HG03103 (cell line): Measurements from ENCODE around the gene TPSG1.
"Not testable (repeated sequence)": the region's sequence is repeated elsewhere in the genome, so short reads cannot be mapped to it uniquely, and the experiment has no call there.

Experiments
- ATAC-seq: cut with Tn5 transposase; IDR thresholded peaks from one replicate; pipeline ENCODE4 v1.9.1; 2021; ENCODE audit warnings: low read depth; ENCODE audit not compliant: unreplicated experiment

The TPSG1 gene

GRCh38 chr16:1232049-1232748 lies 7.1 kb upstream of the TPSG1 start:
- ATAC-seq, result not testable (repeated sequence)

GRCh38 chr16:1231301-1231700 lies 6.2 kb upstream of the TPSG1 start:
- ATAC-seq, result not testable (repeated sequence)

DNA sequence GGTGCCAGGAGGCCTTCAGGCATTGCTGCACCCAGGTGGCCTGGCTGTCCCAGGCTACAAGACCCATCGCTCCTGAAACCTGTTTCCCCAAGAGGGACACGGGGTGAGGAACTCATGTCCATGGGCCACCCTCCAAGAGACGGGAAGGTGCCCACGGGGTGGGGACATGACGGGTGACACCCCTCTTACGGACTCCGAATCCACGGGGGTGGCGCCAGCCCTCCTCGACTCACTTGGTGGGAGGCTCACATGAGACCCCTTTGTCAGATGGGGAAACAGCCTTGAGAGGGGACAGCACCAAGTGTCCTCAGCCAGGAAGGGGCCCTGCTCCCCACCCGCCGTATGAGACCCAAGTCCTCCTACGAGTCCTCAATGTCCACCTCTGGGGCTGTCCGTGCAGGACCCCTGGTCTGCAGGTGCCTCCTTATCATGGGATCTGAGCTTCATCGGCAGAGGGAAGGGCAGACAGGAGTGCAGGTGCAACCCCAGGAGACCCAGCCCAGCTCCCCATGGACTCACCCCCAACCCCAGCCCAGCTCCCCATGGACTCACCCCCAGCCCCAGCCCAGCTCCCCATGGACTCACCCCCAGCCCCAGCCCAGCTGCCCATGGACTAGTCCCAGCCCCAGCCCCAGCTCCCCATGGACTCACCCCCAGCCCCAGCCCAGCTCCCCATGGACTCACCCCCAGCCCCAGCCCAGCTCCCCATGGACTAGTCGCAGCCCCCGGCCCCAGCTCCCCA lies 5.6 kb upstream of the TPSG1 start:
- not testable (repeated sequence) for ATAC-seq

DNA sequence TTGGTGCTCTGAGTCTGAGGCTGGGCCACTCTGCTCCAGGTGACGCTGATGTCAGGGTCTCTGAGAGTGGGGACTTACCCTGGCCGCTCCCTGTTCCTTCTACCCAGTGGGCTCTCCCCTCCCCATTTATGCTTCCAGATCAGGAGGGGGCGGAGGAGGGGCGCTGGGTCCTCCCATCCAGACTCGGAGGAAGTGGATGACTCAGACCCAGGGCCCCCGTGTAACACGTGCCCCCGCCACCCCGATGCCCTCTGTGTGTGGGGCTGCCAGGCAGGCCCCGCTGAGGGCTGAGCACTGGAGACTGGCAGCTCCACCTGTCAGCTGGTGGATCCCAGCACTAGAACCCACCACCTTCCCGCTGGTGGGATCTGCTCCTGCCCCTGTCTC lies 5.0 kb upstream of the TPSG1 start, which contains the start of gene TPSB2:
TSS of gene TPSB2 (minus strand) at position 101 of the 387 bp plus-strand sequence. CDS start 233 bp downstream, outside the sequence.
- not testable (repeated sequence) for ATAC-seq

DNA sequence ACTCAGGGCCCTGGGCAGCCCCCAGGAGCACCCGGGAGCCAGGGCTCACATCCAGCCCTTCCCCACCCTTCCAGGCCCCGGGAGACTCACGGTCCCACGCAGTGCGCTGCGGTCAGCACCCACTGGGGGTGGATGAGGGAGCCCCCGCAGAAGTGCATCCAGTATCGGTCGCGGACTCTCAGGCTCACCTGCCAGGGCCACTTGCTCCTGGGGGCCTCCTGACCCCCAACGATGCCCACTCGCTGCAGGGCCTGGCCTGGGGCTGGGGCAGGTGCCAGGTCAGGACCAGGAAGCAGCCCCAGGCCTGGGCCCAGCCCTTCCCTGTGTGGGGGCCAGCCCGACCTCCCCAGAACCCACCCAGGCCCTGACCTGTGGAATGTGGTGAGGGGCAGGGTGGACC lies 4.4 kb upstream of the TPSG1 start:
- ATAC-seq, result not testable (repeated sequence)

GRCh38 chr16:1228227-1228626 lies 3.2 kb upstream of the TPSG1 start:
- not testable (repeated sequence) for ATAC-seq

GRCh38 chr16:1226692-1227091 lies 1.6 kb upstream of the TPSG1 start:
- ATAC-seq, result not testable (repeated sequence)

DNA sequence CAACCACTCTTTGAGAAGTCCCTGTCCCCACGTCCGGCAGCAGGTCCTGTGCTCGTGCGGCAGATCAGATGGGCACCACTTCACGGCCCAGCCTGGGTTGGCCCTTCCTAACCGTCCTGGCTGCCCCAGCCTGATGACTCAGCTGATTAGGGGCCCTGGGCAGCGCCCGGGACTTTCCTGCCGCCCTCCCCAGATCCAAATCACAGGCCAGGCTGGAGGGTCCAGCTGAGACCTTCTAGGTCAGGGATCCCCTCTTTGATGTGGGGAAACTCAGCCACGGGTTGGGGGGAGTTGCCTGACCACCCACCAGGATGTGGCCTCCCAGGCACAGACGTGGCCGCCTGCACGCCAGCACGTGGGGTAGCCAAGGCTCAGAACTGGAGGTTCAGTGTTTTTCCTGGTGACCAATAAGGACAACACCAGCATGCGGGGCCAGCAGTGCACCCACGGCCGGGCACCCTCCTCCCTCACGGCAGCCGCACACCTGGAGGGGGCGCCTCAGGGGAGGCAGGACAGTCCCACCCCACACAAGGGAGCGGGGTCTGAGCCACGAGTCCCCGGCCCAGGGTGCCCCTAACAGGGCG lies 752 bp upstream of the TPSG1 start:
- ATAC-seq, result not testable (repeated sequence)

- no peak for ATAC-seq
Observed at GRCh38 chr16:1224558-1224957, 510 bp downstream of the TPSG1 start.

DNA sequence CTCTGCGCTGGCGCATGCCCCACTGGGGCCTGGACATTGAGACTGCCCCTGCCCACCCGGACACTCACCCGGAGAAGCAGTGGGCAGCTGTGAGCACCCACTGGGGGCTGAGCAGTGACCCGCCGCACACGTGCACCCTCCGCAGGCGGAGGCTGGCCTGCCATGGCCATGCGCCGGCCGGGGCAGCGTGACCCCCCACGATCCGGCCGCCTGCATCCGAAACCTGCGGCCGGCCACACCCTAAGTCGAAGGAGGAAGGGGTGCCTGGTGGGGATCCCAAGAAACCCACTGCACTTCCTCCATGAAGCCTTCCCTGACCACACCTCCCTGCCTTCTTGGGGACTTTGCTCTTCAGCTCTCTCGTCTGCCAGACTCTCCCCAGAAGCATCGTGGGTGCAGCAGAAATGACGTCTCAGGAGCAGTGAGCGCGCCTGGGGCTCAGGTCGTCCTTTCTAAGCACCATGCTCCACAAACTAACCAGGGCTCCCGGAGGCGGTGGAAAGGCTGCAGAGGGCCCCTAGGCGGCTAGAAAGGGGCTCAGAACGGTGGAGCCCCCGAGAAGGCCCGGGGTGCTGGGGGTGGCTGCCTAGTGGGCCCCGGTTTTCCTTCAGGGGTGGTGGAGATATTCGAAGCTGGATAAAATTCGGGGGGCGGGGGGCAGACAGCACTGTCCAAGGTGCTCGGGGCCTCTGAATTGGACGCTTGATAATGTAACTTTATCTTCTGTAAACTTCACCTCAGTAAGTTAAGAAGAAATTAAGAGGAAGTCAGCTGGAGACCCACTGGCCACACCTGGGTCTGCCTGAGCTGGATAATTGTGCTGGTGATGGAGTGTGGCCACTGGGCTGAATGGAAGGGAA lies 1.5 kb downstream of the TPSG1 start:
- no peak for ATAC-seq

DNA sequence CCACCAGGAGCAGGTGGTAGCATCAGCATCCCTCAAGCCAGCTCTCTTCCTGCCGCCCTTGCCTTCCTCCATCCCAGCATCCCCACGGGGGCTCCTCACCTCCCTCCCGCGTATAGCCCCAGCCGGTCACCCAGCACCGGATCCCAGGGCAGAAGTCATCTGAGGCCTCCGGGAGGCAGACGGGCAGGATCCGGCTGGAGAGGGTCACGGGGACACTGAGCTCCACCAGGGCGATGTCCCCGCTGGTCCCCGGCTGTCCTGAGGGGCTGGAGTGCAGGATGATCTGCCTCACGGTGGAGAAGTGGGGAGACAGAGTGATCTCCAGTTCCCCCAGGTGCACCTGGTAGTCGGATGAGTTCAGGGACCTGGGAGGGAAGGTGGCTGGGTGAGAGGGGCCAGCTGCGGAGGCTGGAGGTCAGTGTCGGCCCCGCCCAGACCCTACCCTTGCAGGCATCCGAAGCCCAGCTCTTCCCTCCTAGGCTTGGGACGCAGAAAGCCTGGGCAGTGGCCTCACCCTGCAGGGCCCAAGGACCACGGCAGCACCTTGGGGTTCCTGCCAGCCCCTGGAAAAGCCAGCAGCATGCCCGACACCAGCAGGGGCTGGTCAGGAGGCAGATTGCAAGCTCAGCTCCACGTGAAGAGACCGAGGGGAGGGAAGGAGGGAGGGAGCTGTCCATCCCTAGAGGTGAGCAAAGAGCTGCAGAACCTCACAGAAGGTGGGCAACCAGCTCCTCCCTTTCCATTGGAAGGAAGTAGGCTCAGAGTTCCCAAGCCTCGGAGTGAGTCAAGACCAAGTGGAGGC lies 2.3 kb downstream of the TPSG1 start:
- no peak for ATAC-seq

DNA sequence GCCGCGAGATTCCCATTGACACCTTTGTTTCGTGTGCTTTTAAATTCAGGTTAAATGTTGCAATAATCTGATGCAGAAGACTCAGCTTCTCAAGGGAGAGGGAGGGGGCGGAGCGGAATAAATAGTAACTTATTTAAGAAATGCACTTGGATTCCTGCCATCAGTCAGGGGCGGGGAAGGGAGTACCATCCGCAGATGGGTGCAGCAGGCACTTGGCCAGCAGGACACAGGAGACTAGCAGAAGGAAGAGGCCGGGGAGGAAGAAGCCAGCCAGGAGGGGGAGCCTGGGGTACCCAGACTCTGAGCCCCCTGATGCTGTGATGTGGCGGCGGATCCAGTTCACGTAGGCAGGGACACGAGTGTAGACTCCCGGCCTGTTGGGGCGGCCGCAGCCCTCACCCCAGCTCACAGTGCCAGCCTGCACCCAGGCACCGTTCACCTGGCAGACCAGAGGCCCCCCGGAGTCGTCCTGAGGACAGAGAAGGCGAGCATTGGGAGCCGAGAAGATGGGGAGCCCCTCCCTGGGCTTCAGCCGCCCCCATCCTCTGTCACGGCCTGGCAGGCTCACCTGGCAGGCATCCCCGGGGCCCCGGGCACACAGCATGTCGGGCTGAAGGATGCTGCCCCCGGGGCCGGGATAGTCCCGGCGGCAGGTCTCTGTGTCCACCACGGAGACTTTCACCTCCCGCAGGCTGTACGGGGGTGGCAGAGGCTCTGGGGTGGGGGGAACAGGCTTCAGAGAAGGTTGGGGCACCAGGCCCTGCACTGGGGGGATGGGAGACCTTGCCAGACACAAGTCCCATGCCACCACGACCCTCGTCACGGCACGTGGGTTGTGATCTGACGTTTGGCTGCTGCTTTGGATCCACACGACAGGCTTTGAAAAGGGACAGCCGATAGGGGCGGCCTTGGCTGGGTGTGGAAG lies 3.2 kb downstream of the TPSG1 start:
- no peak for ATAC-seq

DNA sequence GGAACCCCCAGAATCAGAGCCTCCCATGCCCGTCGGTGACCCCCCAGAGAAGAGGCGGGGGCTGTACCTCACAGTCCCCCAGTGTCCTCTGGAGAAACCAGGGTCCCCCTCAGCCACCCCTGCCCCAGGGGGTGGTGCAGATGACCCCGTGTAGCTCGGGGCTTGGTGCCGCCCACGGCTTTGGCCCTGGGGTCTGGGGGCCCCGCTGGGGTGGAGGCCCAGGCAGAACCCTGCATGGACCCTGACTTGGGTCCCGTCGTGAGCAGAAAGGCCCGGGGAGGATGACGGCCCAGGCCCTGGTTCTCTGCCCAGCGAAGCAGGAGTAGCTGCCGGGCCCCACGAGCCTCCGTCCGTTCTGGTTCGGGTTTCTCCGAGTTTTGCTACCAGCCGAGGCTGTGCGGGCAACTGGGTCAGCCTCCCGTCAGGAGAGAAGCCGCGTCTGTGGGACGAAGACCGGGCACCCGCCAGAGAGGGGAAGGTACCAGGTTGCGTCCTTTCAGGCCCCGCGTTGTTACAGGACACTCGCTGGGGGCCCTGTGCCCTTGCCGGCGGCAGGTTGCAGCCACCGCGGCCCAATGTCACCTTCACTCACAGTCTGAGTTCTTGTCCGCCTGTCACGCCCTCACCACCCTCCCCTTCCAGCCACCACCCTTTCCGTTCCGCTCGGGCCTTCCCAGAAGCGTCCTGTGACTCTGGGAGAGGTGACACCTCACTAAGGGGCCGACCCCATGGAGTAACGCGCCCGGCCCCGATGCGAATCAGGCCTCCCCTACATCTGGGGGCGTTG lies 4.0 kb downstream of the TPSG1 start:
- no peak for ATAC-seq

DNA sequence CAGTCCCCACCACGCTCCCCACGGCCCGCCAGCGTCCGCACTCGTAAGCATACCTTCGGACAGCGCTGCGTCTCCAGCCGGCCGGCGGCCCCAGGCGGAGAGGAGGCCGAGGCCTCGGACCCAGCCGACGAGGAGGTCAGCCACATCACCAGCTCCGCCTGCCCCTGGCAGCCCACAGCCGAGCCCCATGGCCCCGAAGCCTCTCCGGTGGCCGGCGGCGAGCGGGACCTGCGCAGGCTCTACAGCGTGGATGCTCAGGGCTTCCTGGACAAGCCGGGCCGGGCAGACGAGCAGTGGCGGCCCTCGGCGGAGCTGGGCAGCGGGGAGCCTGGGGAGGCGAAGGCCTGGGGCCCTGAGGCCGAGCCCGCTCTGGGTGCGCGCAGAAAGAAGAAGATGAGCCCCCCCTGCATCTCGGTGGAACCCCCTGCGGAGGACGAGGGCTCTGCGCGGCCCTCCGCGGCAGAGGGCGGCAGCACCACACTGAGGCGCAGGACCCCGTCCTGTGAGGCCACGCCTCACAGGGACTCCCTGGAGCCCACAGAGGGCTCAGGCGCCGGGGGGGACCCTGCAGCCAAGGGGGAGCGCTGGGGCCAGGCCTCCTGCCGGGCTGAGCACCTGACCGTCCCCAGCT lies 4.9 kb downstream of the TPSG1 start:
- ATAC-seq, result no peak

- ATAC-seq, result no peak
Observed at GRCh38 chr16:1218930-1219611, 6.0 kb downstream of the TPSG1 start.

- ATAC-seq, result no peak
Observed at GRCh38 chr16:1218061-1218929, 6.8 kb downstream of the TPSG1 start.
